Measurements from ENCODE around the gene ARHGEF26.

DNA sequence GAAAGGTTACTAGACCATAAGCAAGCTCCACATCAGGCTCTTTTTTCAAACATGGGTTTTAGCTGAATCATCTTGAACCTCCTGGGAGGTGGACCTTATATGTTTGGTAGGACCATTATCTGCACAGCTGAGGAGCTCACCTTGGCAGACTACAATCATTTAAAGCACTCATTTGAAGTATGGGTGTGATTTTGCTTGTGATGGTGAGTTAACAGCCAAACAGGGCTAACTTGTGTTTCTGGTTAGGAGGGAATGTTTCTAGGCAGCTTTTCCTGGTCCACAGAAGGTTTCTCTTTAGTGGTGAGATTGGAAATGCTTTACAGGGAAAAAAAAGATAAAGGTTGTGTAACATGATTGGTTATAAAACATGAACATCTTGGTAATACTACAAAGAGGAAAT, 61.8 kb downstream of the ARHGEF26 start:
- TF ChIP-seq, protein P1, sequence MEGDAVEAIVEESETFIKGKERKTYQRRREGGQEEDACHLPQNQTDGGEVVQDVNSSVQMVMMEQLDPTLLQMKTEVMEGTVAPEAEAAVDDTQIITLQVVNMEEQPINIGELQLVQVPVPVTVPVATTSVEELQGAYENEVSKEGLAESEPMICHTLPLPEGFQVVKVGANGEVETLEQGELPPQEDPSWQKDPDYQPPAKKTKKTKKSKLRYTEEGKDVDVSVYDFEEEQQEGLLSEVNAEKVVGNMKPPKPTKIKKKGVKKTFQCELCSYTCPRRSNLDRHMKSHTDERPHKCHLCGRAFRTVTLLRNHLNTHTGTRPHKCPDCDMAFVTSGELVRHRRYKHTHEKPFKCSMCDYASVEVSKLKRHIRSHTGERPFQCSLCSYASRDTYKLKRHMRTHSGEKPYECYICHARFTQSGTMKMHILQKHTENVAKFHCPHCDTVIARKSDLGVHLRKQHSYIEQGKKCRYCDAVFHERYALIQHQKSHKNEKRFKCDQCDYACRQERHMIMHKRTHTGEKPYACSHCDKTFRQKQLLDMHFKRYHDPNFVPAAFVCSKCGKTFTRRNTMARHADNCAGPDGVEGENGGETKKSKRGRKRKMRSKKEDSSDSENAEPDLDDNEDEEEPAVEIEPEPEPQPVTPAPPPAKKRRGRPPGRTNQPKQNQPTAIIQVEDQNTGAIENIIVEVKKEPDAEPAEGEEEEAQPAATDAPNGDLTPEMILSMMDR (optimal IDR thresholded peaks at IDR 0.05 in 1 of 3, IDR thresholded peaks at IDR 0.05 in 1 of 3, conservative IDR thresholded peaks at IDR 0.05 in 1 of 3; ENCODE audit: extremely low read depth in 1 of 3, insufficient read depth in 2 of 3, low read length in 3 of 3): no peak
- no peak for TF ChIP-seq EZH2 (IDR thresholded peaks at IDR 0.05; ENCODE audit: low read length)

Measured in keratinocyte (primary cell).